ENCODE measurements around the gene CYFIP2.

DNA sequence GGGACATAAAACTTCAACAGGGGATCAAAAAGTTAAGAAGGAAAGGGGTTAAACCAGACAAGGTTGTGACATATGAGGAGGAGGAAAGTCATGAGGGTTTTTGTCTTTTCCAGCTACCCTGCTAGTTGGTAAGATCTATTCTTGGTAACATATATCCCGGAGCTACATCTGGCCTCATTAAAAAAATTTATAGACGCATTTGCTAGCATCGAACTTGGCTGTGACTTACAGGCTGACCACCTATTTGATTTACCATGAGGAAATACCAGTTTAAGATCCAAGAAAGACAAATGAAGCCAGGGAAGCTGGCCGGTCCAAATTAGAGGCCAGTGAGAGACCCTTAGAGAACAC lies 106.5 kb downstream of the CYFIP2 start:
- TF ChIP-seq, protein P1, sequence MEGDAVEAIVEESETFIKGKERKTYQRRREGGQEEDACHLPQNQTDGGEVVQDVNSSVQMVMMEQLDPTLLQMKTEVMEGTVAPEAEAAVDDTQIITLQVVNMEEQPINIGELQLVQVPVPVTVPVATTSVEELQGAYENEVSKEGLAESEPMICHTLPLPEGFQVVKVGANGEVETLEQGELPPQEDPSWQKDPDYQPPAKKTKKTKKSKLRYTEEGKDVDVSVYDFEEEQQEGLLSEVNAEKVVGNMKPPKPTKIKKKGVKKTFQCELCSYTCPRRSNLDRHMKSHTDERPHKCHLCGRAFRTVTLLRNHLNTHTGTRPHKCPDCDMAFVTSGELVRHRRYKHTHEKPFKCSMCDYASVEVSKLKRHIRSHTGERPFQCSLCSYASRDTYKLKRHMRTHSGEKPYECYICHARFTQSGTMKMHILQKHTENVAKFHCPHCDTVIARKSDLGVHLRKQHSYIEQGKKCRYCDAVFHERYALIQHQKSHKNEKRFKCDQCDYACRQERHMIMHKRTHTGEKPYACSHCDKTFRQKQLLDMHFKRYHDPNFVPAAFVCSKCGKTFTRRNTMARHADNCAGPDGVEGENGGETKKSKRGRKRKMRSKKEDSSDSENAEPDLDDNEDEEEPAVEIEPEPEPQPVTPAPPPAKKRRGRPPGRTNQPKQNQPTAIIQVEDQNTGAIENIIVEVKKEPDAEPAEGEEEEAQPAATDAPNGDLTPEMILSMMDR (IDR thresholded peaks at IDR 0.05 in 2 of 3, conservative IDR thresholded peaks at IDR 0.05 in 1 of 3; ENCODE audit: borderline replicate concordance in 1 of 3, insufficient read depth in 1 of 3, low read depth in 2 of 3, low read length in 2 of 3): no peak
- TF ChIP-seq CBX3 (IDR thresholded peaks at IDR 0.05; ENCODE audit: low read depth) (no peak), JUND (IDR thresholded peaks at IDR 0.05) (no peak), SIN3A (IDR thresholded peaks at IDR 0.05; ENCODE audit: low read depth) (no peak)

All from HCT116 (cell line).